ENCODE measurements around the gene LTBP2.

The LTBP2 gene

GRCh38 chr14:74611650-74612349, at the start of gene LTBP2:
TSS of gene LTBP2 (minus strand) at chr14:74612237. CDS start at chr14:74611944, 293 bp downstream.
- DNase-seq (ENCODE audit: low spot score) = no peak

GRCh38 chr14:74660863-74661262, 48.8 kb upstream of the LTBP2 start:
- DNase-seq (ENCODE audit: low spot score) = no peak

DNA sequence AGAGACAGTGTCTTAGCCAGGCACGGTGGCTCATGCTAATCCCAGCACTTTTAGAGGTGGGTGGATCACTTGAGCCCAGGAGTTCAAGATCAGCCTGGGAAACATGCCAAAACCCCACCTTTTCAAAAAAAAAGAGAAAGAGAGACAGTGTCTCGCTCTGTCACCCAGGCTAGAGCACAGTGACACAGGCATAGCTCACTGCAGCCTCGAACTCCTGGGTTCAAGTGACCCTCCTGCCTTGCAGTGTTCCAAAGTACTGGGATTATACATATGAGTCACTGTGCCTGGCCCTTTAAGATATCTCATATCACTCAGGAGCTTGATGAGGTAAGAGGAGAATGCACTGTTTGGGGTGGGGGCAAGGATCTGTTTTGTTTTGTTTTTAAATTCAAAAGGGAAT, 48.1 kb upstream of the LTBP2 start:
- no peak for DNase-seq (ENCODE audit: low spot score)

- no peak for DNase-seq (ENCODE audit: low spot score)
Observed at GRCh38 chr14:74658535-74659131, 46.6 kb upstream of the LTBP2 start.

GRCh38 chr14:74656964-74657363, 44.9 kb upstream of the LTBP2 start:
- DNase-seq (ENCODE audit: low spot score) = no peak

- DNase-seq (ENCODE audit: low spot score) = no peak
Observed at GRCh38 chr14:74655599-74656395, 43.8 kb upstream of the LTBP2 start.

DNA sequence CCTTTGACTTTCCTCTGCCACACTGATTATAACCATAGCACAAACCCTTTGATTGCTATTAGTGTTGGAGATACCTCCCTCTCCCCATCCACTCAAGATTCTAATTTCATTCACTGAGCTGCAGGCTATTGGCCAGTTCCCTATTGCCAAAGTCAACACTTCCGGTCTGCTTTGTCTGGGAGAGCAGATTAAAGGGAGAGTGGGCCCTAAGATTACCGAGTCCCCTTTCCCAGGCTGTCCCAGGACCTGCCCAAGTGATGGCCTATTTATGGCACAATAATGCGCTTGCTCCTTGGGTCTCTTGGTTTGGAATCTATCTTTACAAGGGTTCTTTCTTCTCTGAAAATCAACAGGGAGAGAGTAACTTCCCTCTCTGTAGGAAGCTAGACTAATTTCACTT, 42.9 kb upstream of the LTBP2 start:
- no peak for DNase-seq (ENCODE audit: low spot score)

GRCh38 chr14:74653386-74654138, 41.5 kb upstream of the LTBP2 start:
- no peak for DNase-seq (ENCODE audit: low spot score)

DNA sequence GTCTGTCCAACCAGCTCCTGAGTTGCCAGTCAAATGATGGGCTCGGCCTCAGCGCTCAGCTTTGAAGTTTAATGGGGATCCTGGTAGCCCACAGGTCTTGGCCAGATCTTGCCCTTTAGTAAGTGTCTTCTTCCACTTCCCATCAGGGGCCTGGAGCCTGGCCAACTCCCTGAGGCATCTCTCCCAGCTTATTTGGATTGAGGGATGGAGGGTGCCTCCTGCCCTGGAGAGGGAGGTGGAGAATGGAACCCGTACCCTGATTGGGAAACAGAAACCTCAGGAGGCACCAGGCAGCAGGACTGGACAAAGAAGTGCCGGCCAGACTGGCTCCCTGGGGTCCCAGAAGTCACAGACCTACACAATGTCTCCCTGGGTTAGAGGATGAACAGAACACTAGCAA, 40.5 kb upstream of the LTBP2 start:
- no peak for DNase-seq (ENCODE audit: low spot score)

DNA sequence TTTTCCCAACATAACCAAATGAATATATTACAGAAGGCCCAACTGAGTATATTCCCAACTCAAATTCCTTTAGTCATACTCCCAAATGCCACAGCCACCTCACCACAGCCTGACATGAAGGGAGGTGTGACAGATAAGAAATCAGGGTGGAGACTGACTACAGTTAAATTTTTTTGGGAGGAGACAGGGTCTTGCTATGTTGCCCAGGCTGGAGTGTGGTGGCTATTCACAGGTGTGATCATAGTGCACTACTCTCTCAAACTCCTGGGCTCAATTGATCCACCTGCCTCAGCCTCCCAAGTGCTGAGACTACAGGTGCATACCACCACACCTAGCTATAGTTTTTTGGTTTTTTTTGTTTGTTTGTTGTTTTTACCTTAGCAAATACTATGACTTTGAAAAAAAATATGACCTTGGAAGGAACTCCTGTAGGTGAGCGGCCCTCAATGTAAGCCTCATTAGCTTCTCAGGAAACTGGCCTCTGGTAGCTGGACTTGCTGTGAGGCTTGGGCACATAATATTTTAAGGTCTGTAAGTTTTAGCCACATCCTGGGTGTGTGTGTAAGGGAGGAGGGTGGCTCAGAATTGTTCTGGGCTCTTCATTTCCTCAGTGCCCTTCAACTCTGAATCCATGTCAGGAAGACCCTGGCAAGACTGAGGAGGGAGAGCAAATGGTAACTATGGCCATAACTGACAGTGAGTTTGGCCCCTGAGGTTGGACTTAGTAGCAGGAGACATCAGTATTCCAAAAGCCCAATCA, 39.1 kb upstream of the LTBP2 start:
- DNase-seq (ENCODE audit: low spot score) = no peak

DNA sequence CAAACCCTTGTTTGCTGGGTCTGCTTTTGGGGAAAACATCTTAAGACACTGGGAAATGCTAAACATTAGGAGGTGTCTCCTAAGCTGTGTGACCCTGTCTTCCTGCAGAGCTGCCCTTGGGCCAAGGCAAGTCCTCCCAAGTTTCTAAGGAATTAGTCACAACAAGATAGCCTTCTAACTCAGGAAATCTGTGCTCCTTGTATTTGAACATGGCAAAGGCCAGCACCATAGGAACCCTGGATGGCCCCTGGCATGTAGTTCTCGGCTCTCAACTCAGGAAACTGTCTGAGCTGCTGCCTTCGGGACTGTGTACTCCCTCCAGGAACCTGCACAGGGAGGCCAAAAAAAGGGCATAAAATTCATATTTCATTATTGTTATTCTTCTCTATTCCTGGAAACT, 37.6 kb upstream of the LTBP2 start:
- DNase-seq (ENCODE audit: low spot score) = no peak

DNA sequence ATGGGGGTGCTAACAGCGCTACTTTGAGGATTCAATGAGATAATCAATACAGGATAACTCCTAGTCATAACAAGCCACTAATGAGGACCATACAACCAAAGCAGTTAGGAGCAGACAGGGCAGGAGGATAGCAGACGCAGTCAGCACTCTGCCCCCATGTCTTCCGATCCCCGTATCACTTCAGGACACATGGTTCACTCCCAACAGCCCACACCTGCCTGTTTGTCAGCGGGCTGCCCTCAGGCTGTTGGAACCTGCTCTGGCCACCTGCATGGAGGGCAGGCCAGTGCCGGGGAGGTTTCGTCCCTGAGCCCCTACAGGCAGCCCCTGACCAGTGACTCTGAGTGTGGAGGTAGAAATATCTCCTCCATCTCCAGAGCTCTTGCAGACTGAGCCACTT, 37.1 kb upstream of the LTBP2 start:
- DNase-seq (ENCODE audit: low spot score) = no peak

DNA sequence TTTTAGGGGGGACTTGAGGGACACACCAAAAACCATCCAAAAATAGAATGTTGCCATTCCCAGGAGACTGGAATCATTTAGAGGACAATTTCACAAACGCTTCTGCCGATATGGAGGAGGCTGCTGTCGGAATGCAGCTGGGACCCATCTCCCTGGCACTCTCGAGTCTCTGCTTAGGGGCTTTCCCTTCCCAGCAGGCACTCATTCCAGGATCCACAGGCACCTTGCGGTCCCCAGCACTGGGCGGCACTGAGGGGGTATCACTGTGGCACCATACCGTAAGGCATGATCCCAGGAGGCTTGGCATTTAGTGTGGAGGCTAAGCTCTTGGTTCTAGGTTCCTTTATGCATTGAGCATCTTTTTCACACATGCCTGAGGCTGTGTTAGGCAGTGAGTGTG, 36.6 kb upstream of the LTBP2 start:
- DNase-seq (ENCODE audit: low spot score) = no peak

- no peak for DNase-seq (ENCODE audit: low spot score)
Observed at GRCh38 chr14:74647678-74648461, 35.8 kb upstream of the LTBP2 start.

DNA sequence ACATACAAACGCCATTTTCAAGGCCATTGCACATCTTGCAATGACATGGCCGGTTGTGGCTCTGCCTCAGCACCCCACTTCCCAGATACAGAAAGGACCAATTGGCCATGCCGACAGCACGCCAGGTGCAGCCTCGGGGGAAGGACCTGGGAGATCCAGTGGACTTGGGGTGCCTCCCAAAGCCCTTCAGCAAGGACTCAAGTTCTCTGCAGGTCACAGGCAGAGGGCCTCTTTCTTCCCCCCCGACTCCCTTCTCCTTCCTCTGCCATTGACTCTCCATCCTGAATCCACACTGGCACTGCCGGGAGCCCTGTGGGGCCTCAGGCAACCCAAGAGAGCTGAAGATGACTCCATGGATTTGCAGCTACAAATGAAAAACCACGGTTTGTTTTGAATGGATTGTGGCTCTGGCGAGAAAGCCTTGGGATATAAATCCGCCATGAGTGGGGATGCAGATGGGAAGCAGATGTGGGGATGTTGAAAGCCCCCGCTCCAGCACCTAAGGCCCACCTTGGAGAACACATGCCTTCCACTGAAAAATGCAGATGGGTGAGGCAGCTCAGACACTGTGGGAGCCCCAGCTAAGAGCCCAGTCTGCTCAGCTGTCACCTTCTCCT, 35.1 kb upstream of the LTBP2 start:
- no peak for DNase-seq (ENCODE audit: low spot score)

- DNase-seq (ENCODE audit: low spot score) = no peak
Observed at GRCh38 chr14:74645756-74646470, 33.9 kb upstream of the LTBP2 start.

DNA sequence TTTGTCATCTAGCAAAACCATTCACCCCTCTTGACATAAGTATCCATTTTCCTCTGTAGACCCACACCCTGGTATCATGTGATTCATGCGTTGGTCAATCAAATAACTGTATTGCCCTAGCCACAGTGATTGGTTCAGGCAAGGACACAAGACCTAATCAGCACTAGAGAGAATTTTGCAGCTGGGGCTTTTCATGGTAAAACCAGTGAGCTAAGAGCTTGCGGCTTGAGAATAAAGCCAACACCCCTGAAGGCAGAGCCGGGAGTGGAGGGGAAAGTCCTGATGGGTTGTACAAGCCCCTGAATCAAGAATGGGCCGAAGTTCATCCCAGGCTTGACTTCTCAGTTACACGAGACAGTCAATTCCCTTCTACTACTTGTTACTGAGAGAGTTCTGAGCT, 33.2 kb upstream of the LTBP2 start:
- DNase-seq (ENCODE audit: low spot score) = no peak

DNA sequence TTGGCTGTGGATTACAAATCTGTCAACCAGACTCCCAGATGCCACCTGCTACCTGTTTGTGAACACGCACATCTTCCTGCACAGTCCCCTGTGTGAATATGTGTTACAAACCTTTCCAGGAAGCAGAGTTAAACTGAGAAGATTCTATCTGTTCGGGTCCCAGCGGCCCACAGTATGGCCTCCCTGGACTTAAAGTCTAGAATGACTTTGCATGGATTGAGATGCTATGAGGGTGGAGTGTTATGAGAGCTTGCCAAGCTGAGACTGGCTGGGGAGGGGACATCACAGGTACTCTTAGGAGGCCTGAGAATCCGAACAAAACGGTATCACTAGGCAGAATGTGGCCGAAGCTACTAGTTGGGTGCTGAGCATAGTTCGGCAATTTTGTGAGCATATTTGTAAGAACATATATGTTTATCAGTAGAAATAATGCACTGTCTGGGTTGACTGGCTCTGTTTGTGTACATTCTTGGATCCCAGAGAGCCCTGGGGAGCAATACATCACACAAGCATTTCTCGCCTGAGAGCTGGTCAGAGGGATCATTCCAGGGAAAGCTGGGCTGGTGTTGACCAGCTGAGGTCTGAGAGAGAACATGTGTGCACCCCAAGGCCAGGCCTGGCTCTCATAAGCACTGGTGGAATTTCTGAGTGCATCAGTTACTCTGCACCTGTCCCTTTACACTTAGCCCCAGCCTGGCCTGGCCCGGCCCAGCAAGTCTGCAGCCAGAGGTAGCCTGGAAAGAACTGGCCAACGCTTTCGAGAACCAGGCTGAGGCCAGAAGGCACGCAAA, 29.8 kb upstream of the LTBP2 start:
- DNase-seq (ENCODE audit: low spot score) = no peak

DNA sequence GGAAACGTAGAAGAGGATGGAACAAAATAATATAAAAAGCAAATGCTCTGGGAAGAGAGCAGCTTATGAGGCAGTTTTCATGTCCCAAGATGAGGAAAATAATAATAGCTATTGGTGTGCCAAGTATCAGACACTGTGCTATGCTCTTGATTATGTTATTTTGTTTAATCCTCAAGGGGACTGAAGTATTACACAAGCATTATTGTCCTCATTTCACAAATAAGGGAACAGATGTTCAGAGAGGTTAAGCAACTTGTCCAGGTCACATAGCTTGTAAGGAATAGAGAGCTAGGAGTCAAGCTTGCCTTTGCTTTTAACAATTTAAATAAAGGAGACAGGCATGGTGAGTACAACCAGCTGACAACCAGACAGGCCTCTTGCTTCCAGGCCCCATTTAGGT, 26.9 kb upstream of the LTBP2 start:
- DNase-seq (ENCODE audit: low spot score) = no peak

All from HuH-7 (cell line).